Testis (tissue), 2 donors: ENCODE results near the gene PAX7.

ENCODE experiments used
- POLR2A ChIP-seq: fragments of 450-650 bp; IDR thresholded peaks from one replicate; pipeline ENCODE4 v1.6.1; 2017; ENCODE audit warnings: antibody characterized with exemption, mild to moderate bottlenecking, moderate library complexity
- TF ChIP-seq, protein P1 (sequence below), 3 experiments: fragments of 450-650 bp in 2 of 3; fragments of 200-600 bp in 1 of 3; sonication (generic) in 1 of 3; IDR thresholded peaks; one replicate each; pipeline ENCODE4 v1.5.1; 2016 to 2019; ENCODE audit warnings: antibody characterized with exemption in 3 of 3, mild to moderate bottlenecking in 2 of 3, moderate library complexity in 1 of 3

GRCh38 chr1:18794561-18794960 lies 163.9 kb downstream of the PAX7 start:
- TF ChIP-seq, protein P1, sequence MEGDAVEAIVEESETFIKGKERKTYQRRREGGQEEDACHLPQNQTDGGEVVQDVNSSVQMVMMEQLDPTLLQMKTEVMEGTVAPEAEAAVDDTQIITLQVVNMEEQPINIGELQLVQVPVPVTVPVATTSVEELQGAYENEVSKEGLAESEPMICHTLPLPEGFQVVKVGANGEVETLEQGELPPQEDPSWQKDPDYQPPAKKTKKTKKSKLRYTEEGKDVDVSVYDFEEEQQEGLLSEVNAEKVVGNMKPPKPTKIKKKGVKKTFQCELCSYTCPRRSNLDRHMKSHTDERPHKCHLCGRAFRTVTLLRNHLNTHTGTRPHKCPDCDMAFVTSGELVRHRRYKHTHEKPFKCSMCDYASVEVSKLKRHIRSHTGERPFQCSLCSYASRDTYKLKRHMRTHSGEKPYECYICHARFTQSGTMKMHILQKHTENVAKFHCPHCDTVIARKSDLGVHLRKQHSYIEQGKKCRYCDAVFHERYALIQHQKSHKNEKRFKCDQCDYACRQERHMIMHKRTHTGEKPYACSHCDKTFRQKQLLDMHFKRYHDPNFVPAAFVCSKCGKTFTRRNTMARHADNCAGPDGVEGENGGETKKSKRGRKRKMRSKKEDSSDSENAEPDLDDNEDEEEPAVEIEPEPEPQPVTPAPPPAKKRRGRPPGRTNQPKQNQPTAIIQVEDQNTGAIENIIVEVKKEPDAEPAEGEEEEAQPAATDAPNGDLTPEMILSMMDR (IDR thresholded peaks at IDR 0.05), result no peak
- no peak for TF ChIP-seq POLR2A
